Skeletal muscle satellite cell (primary cell): Measurements from ENCODE around the gene INPP4A.

Experiments
- H3K27me3 ChIP-seq: 2 replicates; pipeline ENCODE4 v1.7.0; 2013; ENCODE audit warnings: low read length; ENCODE audit not compliant: control insufficient read depth, insufficient read depth
- H3K36me3 ChIP-seq: 2 replicates; pipeline ENCODE4 v1.7.0; 2013; ENCODE audit warnings: mild to moderate bottlenecking, control low read depth, low read length; ENCODE audit not compliant: insufficient read depth
- H3K4me1 ChIP-seq: 2 replicates; pipeline ENCODE4 v1.7.0; 2013; ENCODE audit warnings: low read length; ENCODE audit not compliant: control insufficient read depth, insufficient read depth
- H3K4me2 ChIP-seq: 2 replicates; pipeline ENCODE4 v1.7.0; 2013; ENCODE audit warnings: mild to moderate bottlenecking, low read length
- H3K4me3 ChIP-seq: 2 replicates; pipeline ENCODE4 v1.7.0; 2013; ENCODE audit warnings: low read length
- H3K9ac ChIP-seq: 2 replicates; pipeline ENCODE4 v1.7.0; 2013; ENCODE audit warnings: mild to moderate bottlenecking, low read depth, low read length, moderate library complexity
- H3K9me3 ChIP-seq: replicated peaks from 2 replicates; pipeline ENCODE4 v1.7.0; 2013; ENCODE audit warnings: mild to moderate bottlenecking, control low read depth, low read length

Gene INPP4A

DNA sequence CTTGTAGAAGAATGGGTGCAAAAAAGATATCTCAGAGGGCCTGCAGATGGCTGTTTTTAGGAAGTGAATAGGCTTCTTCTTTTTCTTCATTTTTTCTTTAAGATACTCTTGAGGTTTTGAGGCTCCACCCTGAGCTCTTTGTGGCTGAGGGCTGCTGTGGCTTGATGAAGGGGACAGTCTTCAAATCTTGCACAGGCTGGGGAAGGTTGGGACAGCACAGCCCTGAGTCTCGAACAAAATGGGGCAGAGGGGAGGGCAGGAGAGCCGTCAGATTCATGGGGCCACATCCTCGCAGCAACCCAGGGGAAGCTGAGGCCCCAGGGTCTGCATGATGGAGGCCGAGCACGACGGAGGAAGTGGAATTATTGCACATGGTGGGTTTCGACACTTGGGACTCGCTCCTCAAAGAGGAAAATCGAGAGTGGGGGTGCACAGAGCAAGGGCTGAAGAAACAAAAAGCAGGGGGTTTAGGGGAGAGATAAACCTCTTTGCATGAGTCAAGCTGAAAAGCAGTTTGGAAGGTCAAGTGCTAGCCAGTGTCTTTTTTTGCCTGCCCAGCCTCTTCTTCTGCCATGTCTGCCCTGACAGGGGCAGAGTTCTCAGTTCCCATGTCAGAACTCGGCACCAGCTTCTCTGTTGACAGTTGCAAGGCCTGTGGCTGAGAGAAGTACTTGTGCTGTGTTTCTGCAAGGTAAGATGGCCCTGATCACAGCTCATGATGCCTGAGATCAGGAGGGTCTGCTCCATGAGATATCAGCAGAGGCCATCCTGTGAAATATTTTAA is 19.5 kb downstream of the INPP4A start:
- no peak overlapping the region for H3K4me3 ChIP-seq
- H3K4me1 ChIP-seq = peaks cover 27% of the 10 kb centered on the region
- no peak overlapping the region for H3K4me2 ChIP-seq
- H3K27me3 ChIP-seq = no peaks in the 10 kb centered on the region
- H3K36me3 ChIP-seq = no peaks in the 10 kb centered on the region
- H3K9ac ChIP-seq = no peak overlapping the region
- no peaks in the 10 kb centered on the region for H3K9me3 ChIP-seq

- Histone ChIP-seq H3K36me3 (no peaks in the 10 kb centered on the region), H3K9ac (no peak overlapping the region), H3K4me3 (no peak overlapping the region), H3K4me1 (peaks cover 27% of the 10 kb centered on the region), H3K27me3 (no peaks in the 10 kb centered on the region), H3K4me2 (no peak overlapping the region), H3K9me3 (no peaks in the 10 kb centered on the region)
These were observed 20.2 kb downstream of the INPP4A start for GRCh38 chr2:98464772-98465310.

DNA sequence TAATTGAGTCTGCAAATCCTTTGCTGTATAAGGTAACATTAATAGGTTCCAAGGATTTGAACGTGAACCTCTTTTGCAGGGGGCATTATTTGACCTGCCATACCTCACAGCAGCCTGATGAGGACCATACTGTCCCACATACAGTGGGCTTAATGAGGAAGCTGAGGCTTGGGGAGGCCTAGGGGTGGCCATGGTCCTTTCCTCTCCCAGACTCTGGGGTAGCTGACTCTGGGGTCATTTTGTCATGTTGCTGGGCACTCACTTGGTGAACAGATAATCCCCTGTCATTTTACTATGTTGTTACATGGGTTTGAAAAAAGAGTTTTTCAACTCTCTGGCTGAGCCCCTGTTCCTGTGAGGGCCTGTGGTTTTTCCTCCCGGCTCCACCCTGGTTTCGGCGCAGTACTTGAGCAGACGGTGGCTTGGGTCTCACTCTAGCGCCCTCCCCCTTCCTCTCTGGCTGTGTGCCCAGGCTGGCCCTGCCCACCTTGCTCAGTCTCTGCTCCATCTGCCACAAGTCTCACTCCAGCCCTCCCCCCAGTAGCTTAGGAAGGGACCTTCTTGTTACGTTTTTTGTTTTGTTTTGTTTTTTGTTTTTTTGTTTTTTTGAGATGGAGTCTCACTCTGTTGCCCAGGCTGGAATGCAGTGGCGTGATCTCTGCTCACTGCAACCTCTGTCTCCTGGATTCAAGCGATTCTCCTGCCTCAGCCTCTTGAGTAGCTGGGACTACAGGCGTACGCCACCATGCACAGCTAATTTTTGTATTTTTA is 21.0 kb downstream of the INPP4A start:
- Histone ChIP-seq H3K9ac (peak overlapping the region; percentile 18), H3K4me1 (peaks cover 27% of the 10 kb centered on the region), H3K9me3 (no peaks in the 10 kb centered on the region), H3K4me2 (peak overlapping the region; percentile 46), H3K4me3 (no peak overlapping the region), H3K36me3 (no peaks in the 10 kb centered on the region), H3K27me3 (no peaks in the 10 kb centered on the region)

DNA sequence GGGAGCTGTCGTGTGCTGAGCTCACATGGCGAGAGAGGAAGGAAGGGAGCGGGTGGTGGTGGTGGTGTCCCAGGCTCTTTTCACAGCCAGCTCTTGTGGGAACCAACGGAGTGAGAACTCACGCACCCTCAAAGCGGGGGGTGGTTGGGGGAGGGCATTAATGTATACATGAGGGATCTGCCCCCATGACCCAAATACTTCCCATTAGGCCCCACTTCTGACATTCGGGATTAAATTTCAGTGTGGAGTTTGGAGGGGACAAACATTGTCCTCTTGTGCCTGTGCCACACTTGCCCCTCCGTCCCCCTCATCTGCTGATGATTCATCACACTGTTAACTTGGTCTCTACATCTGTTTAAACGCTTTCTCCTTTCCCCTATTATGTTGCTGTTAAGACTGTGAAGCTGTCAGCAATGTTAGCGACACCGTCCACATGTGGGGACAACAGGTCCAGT is 22.5 kb downstream of the INPP4A start:
- Histone ChIP-seq H3K27me3 (no peaks in the 10 kb centered on the region), H3K4me1 (peaks cover 27% of the 10 kb centered on the region), H3K4me3 (no peak overlapping the region), H3K9ac (no peak overlapping the region), H3K36me3 (no peaks in the 10 kb centered on the region), H3K4me2 (no peak overlapping the region), H3K9me3 (no peaks in the 10 kb centered on the region)

DNA sequence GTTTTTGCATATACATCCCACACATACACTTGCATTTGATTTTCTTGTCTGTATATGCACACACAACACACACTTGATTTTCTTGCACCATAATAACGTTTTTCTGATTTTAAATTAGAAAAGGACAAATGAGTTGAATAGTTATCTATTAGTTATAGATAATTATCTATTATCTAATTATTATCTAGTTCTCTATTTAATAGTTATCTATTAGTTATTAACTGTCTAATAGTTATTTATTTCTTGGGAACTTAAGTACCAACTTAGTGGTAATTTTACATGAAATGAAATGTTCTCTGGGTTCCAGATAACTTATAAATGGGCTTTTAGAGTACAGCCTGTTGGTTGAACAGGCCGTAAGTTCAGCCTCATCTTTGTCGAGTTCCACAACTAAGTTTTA is 23.0 kb downstream of the INPP4A start:
- H3K36me3 ChIP-seq = no peaks in the 10 kb centered on the region

GRCh38 chr2:98468621-98469236 is 24.1 kb downstream of the INPP4A start:
- peak overlapping the region; percentile 24 for H3K4me3 ChIP-seq
- peaks cover 27% of the 10 kb centered on the region for H3K4me1 ChIP-seq
- H3K9me3 ChIP-seq = no peaks in the 10 kb centered on the region
- no peaks in the 10 kb centered on the region for H3K36me3 ChIP-seq
- H3K27me3 ChIP-seq = no peaks in the 10 kb centered on the region
- H3K4me2 ChIP-seq = peak overlapping the region; percentile 46
- no peak overlapping the region for H3K9ac ChIP-seq

More for the DNA sequence above, 23.0 kb downstream of the INPP4A start:
- Histone ChIP-seq H3K9me3 (no peaks in the 10 kb centered on the region), H3K9ac (no peak overlapping the region), H3K4me1 (peaks cover 27% of the 10 kb centered on the region), H3K4me2 (no peak overlapping the region), H3K4me3 (no peak overlapping the region), H3K27me3 (no peaks in the 10 kb centered on the region)

DNA sequence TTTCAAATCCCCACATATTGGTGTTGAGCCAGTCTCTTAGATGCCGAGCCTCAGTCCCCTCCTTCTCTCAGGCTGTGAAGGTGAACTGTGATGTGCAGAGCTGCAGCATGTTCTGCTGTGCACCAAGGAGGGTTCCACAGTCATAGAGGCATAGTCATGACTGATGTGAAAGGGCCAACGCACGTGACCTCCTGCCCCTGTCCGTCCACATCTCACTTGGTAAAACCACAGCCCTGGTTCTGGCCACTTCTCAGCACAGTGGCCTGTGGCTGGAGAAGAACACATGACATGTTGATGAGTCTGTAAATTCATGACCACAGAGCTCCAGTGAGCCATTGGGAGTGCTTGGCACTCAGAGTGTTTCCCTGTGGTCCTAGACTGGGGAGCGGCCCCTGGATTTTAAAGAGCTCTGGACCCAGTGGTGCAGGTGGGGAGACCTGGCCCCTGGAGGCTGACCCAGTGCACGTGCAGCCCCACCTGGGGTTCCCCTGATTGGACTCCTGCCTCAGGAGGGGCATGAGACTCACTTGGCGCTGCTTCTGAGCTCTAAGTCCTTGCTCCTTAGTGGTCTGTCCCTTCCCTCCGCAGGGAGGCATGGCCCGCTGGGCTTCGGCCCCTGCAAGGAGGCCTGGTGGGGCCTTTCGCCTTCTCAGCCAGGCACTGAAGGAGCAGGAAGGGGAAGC is 25.3 kb downstream of the INPP4A start:
- H3K4me1 ChIP-seq = peaks cover 27% of the 10 kb centered on the region
- H3K27me3 ChIP-seq = no peaks in the 10 kb centered on the region
- no peak overlapping the region for H3K9ac ChIP-seq
- no peaks in the 10 kb centered on the region for H3K36me3 ChIP-seq
- H3K4me3 ChIP-seq = no peak overlapping the region
- no peak overlapping the region for H3K4me2 ChIP-seq
- no peaks in the 10 kb centered on the region for H3K9me3 ChIP-seq

- Histone ChIP-seq H3K36me3 (no peaks in the 10 kb centered on the region), H3K9me3 (no peaks in the 10 kb centered on the region), H3K4me1 (peaks cover 20% of the 10 kb centered on the region), H3K4me3 (no peak overlapping the region), H3K9ac (no peak overlapping the region), H3K4me2 (no peak overlapping the region), H3K27me3 (no peaks in the 10 kb centered on the region)
These were observed 26.2 kb downstream of the INPP4A start for GRCh38 chr2:98470851-98471255.

DNA sequence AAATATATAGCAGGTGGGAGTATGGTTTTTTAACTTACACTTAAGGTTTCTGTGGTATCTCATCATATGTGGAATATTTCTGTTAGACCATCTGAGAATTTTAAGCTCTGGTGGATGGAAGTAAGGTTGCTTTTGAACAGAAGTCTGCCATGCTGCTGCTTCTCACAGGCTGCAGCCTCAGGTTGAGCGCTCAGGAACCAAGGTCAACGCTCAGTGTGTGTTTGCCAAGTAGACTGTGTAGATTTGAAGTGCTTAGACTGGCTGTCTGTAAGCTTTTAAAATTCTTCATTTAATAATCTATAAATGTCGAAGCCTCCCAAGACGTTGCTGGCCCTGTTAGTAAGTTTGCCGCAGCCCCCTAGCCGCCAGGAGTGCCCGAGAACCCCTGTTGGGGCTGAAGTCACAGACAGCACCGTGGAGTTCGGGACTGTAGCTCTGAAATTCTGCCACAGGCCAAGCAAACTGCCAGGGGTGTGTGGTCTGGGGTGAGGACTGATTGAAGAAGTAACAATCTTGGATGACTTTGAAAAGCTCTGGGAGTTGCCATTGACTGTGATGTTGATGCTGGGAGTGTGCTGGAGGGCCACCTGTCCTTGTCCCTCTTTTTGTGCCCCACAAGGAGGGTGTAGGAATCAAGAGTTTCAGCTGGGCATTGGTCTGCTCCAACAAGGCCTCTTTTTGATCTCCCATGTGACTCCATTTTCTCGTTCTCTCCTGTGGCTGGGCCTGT is 26.9 kb downstream of the INPP4A start:
- H3K9ac ChIP-seq = no peak overlapping the region
- H3K4me2 ChIP-seq = no peak overlapping the region
- H3K4me3 ChIP-seq = no peak overlapping the region
- H3K27me3 ChIP-seq = no peaks in the 10 kb centered on the region
- no peaks in the 10 kb centered on the region for H3K9me3 ChIP-seq
- H3K4me1 ChIP-seq = peaks cover 12% of the 10 kb centered on the region
- no peaks in the 10 kb centered on the region for H3K36me3 ChIP-seq

DNA sequence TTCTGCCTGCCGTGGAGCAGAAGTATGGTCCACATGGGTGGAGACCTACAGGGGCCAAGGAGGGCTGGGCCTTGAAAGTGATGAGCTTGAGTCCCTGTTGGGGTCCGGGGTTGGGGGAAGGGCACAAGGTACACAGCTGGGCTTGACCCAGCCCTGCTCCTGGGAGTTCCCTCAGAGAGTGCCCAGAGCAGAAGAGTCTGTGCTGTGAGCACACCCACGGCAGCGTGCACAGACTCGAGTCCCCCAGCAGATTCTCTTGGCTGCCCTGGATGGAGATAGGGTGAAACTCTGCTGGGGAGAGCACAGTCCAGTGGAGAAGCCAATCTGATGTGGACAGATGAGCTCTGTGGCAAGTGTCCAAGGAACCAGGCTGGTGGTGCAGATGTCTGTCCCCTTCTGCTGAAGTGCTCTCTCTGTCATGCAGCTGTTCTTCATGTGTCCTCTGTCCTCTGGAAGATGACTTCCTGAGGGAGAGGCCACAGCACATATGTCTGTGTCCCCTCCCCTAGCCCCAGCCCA is 27.5 kb downstream of the INPP4A start:
- Histone ChIP-seq H3K4me2 (no peak overlapping the region), H3K4me3 (no peak overlapping the region), H3K4me1 (peaks cover 10% of the 10 kb centered on the region)

More for the DNA sequence above, 27.5 kb downstream of the INPP4A start:
- Histone ChIP-seq H3K36me3 (no peaks in the 10 kb centered on the region), H3K27me3 (no peaks in the 10 kb centered on the region), H3K9ac (no peak overlapping the region), H3K9me3 (no peaks in the 10 kb centered on the region)
